DND-41 (cell line): ENCODE data around the gene RPS6KB2.

Experiments
- EZH2 ChIP-seq: IDR thresholded peaks from 3 replicates; pipeline ENCODE4 v1.6.1; 2012; ENCODE audit warnings: borderline replicate concordance, low read depth, mild to moderate bottlenecking, moderate library complexity, low read length, inconsistent platforms; ENCODE audit not compliant: severe bottlenecking
- TF ChIP-seq, protein P1 (sequence below): IDR thresholded peaks from 2 replicates; pipeline ENCODE4 v1.5.1; 2012; ENCODE audit warnings: borderline replicate concordance, low read length, moderate library complexity, mild to moderate bottlenecking; ENCODE audit not compliant: poor library complexity, severe bottlenecking; ENCODE audit errors: extremely low read depth

DNA sequence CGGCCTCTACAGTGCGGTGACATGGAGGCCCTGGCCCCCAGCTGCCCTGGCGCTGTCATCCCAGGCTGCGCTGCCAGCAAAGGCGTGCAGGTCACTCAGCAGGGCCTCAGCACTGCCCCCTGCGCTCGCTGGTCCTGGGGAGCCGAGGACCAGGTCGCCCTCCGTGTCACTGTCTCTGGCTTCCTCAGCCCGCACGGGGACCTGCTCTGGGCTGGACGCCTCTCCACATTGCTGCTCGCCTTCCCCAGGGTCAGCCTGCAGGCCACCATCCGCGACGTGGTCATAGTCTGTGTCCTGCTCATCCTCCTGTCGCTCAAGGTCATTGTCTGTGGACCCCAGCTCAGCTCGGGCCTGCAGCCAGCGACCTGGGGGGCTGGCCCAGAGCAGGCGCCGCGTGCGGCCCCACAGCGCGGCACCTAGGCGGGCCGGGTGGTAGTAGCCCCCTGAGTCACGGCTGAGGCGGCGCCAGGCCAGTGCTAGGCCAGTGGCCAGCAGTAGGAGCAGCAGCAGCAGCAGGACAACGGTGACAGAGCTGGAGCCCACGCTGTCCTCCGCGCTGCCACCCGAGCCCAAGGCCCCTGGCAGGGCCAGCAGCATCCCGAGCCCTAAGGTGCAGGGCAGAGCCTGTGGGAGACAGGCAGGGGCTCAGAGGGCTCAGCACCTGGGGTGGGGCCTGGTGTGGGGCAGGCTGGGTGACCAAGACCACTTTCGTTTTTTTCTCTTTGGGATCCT lies 7.6 kb downstream of the RPS6KB2 start:
- TF ChIP-seq EZH2: no peak
- TF ChIP-seq, protein P1, sequence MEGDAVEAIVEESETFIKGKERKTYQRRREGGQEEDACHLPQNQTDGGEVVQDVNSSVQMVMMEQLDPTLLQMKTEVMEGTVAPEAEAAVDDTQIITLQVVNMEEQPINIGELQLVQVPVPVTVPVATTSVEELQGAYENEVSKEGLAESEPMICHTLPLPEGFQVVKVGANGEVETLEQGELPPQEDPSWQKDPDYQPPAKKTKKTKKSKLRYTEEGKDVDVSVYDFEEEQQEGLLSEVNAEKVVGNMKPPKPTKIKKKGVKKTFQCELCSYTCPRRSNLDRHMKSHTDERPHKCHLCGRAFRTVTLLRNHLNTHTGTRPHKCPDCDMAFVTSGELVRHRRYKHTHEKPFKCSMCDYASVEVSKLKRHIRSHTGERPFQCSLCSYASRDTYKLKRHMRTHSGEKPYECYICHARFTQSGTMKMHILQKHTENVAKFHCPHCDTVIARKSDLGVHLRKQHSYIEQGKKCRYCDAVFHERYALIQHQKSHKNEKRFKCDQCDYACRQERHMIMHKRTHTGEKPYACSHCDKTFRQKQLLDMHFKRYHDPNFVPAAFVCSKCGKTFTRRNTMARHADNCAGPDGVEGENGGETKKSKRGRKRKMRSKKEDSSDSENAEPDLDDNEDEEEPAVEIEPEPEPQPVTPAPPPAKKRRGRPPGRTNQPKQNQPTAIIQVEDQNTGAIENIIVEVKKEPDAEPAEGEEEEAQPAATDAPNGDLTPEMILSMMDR: no peak
